Omental fat pad (tissue), 4 donors: ENCODE results near the gene KIF21B. TPM values are rescaled to one million over a fixed set of nuclear protein-coding genes. Genes with fewer than 3 reads are reported as not detected.

ENCODE experiments used
- ATAC-seq: fragments of 150-250 bp; one replicate; pipeline ENCODE4 v1.9.1; 2016; ENCODE audit warnings: mild to moderate bottlenecking, moderate library complexity; ENCODE audit not compliant: low FRiP score
- DNase-seq: peaks from one replicate; pipeline ENCODE4 v3.0.0-alpha.2; 2019; ENCODE audit warnings: low spot score
- small RNA-seq: library from RNA; depleted of rRNA; stranded (forward); fragments of <200 nt; gene quantifications from one replicate; pipeline ENCODE3, GENCODE V24; 2016
- total RNA-seq, 4 donors: library from RNA; depleted of rRNA; stranded (reverse); fragments of >200 nt; gene quantifications; one replicate each; pipeline ENCODE4 v1.1.0, GENCODE V29; 2016
- TF ChIP-seq, protein P1 (sequence below), 3 donors: fragments of 450-650 bp; IDR thresholded peaks; one replicate each; pipeline ENCODE4 v1.5.1; 2016 to 2017; ENCODE audit warnings: antibody characterized with exemption in 3 of 3, mild to moderate bottlenecking in 3 of 3, moderate library complexity in 2 of 3

Gene KIF21B
- total RNA-seq, 4 donors from 2014 or later, result 0.93 to 6.1 (median 3.7) TPM

- TF ChIP-seq, protein P1, sequence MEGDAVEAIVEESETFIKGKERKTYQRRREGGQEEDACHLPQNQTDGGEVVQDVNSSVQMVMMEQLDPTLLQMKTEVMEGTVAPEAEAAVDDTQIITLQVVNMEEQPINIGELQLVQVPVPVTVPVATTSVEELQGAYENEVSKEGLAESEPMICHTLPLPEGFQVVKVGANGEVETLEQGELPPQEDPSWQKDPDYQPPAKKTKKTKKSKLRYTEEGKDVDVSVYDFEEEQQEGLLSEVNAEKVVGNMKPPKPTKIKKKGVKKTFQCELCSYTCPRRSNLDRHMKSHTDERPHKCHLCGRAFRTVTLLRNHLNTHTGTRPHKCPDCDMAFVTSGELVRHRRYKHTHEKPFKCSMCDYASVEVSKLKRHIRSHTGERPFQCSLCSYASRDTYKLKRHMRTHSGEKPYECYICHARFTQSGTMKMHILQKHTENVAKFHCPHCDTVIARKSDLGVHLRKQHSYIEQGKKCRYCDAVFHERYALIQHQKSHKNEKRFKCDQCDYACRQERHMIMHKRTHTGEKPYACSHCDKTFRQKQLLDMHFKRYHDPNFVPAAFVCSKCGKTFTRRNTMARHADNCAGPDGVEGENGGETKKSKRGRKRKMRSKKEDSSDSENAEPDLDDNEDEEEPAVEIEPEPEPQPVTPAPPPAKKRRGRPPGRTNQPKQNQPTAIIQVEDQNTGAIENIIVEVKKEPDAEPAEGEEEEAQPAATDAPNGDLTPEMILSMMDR (IDR thresholded peaks at IDR 0.05), result no peak
- DNase-seq, result no peak
These were observed 93.8 kb downstream of the KIF21B start for GRCh38 chr1:200929530-200930278.

DNA sequence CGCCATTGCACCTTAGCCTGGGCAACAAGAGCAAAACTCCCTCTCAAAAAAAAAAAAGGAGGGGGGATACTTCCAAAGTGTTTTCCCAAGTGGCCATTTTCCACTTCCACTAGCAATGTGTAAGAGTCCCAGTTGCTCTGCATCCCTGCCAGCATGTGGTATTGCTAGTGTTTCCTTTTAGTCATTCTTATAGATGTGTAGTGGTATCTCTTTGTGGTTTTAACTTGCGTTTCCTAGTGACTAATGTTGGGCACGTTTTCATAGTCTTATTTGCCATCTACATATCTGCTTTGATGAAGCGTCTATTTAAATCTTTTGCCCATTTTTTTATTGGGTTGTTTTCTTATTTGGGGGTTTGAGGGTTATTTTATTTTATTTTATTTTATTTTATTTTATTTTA lies 97.7 kb downstream of the KIF21B start:
- no peak for ATAC-seq
- DNase-seq, result no peak
- TF ChIP-seq, protein P1 (IDR thresholded peaks at IDR 0.05), result no peak

More at GRCh38 chr1:200929530-200930278, 93.8 kb downstream of the KIF21B start:
- ATAC-seq, result no peak

GRCh38 chr1:200923601-200924000 lies 99.9 kb downstream of the KIF21B start:
- no peak for DNase-seq
- no peak for ATAC-seq
- TF ChIP-seq, protein P1 (IDR thresholded peaks at IDR 0.05), result no peak

- ATAC-seq (no peak), DNase-seq (no peak)
- TF ChIP-seq, protein P1 (IDR thresholded peaks at IDR 0.05), result no peak
These were observed 101.1 kb downstream of the KIF21B start for GRCh38 chr1:200922406-200922805.

GRCh38 chr1:200921571-200922110 lies 101.9 kb downstream of the KIF21B start:
- DNase-seq (no peak), ATAC-seq (no peak)
- TF ChIP-seq, protein P1 (IDR thresholded peaks at IDR 0.05), result no peak

Small RNA genes lying within 50 kb of the gene (small RNA-seq; reads per million reads assigned to genes)
- gene RNU6-704P, result not detected

Other genes with a start within 250 kb of the KIF21B start
- gene GPR25, start 150.7 kb downstream of the KIF21B start, total RNA-seq, result not detected
- gene INAVA, start 128.8 kb downstream of the KIF21B start, total RNA-seq, result under 1 TPM in 3 of 4 donors, not detected in 1; 0.09 to 0.95 (median 0.12) TPM
- gene CACNA1S, start 88.7 kb upstream of the KIF21B start, total RNA-seq, result not detected
- not detected for gene ASCL5, start 103.5 kb upstream of the KIF21B start, total RNA-seq
- 10 to 100 TPM; 26.2 to 53.8 (median 45.7) TPM for gene TMEM9, start 130.8 kb upstream of the KIF21B start, total RNA-seq
- under 1 TPM in 1 of 4 donors, not detected in 3; 0.12 TPM for gene IGFN1, start 167.1 kb upstream of the KIF21B start, total RNA-seq